HG03439 (cell line): ENCODE results near the gene ADO.

Source experiments
- ATAC-seq: cut with Tn5 transposase; IDR thresholded peaks from one replicate; pipeline ENCODE4 v1.9.1; 2021; ENCODE audit warnings: mild to moderate bottlenecking, moderate library complexity; ENCODE audit not compliant: unreplicated experiment

The ADO gene

DNA sequence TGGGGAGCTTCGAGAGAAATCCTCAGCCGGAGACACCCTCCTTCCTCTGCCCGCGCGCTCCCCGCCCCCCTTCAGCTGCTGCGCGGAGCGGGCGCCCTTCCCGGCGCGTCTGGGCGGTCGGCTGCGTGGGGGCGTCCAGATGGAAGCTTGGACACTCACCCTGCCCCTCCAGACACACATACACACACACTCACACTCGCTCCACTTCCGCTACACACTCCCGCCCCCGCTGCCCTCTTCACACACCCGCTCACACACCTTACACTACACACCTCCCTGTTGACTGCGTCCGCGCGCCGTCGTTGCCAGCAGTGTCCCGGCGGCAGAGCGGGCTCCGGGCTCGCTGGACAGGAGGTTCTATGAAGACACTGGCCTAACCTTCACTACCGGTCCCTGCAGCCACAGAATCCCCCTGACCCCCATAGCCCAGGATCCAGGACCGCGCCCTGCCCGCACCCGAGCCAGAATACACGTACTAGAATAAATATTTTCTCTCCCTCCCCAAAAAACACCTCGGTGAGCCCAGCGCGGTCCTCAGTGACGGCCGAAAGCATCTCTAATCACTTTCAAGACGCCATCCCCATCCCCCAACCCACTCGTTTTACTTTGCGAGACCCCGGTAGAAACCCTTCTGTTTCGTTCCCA, 12.7 kb downstream of the ADO start:
- no peak for ATAC-seq

DNA sequence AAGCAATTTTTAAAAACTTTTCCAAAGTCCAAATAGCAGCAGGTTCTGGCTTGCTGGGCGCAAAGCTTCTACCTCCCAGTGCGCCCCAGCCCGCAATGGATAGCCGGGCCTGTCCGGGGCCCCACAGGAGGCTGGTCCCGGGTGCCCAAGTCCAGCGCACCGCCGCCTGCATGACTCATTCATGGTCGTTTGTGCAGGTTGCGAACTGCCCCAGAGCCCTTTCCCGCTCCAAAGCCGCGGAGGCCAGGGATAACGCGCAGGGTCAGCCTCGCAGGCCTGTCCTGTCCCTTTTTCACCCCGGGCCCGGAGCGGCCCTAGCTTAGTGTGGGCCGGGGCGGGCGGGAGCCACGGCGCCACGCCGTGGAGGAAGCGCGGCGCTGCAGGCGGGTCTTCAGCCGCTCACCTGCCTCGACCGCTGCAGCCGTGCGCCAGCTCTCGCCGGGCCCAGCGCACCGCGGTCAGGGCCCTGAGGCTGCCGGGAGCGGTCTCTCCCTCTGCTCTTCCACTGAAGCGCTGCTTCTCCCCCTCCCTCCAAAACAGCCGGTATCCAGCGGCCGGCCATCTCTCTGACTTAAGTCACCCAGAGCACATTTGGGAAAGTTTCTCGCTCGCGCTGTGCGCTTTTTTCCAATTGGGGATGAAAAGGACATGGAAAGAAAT, 13.4 kb downstream of the ADO start:
- ATAC-seq = peak; percentile 38

DNA sequence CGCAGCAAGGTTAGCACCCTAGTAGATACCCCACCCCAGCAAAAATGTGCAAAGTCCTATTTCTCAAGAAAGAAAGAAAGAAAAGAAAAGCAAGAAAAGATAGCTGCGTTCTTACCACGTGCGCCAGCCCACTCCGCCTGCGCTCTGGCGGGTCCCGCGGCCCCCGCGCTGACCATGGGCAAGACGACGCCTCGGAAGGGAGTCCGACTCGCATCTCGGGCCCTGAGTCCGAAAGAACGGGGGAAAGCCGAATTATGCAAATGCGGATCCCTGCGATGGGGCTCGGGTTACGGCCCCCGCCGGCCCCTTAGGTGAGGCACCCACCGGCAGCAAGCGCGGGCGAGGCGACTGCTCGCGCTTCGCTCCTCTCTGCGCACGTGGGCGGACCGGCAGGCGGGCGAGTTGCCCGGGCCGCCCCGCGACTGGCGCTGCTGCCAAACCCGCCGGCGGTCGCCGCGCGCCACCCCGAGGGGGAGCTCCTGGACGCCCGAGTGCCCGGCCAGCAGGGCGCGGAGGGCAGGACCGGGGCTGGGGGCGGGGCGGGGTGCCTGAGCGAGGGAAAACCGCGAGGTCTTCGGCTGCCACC, 14.0 kb downstream of the ADO start:
- no peak for ATAC-seq

DNA sequence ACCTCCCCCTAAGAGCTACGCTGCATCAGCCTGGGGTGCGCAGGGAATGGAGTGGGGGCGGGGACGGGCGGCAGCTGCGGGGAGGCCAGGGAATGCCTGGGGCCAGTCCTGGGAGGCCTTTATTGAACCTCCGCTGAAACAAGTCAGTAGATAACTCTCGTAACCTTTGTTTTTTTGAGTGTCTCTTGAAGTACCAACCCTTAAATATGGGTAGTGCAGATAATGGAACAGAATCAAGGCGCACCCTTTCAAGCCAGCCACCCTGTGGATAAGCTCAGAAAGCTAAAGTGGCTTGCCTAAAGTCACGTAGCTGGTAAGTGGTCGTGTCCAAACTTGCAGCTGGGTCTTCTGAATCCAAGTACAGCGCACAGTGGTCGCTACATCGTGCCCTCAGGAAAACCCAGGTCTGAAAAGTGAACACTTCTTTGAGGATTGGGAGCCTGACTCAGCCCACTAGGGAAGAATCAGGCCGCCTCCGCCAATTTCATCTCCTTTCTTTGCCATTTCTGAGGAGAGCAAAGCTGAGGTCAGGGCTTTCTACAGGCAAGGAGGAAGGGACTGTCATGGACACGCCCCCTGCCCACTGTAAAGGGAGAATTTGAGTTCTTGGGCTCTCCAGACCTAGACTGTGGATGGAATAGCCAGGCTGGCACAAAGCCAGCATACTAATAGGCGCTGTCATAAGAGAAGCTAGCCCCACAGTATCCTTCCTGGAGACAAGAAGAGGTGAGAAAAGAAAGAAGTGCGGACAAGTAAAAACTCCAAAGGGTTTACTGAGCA, 14.8 kb downstream of the ADO start:
- ATAC-seq = no peak

DNA sequence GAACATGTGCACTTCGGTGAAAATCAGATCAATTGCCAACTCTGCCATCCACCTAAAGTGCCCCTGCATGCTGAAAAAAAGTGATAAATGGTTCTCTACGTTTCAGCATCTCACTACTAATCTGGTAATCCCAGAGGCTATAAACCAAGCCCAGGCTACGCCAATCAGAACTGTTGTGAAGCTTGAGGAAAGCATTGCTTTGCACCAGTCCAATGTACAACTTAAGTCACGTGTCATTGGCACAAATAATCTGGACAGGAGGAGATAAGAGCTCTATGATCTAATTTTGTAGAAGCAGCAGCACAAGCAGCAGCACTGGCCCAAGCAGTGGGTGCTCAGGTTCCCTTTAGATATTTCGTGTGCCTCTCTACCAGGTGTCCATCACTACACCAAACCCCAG, 16.1 kb downstream of the ADO start:
- ATAC-seq = no peak

DNA sequence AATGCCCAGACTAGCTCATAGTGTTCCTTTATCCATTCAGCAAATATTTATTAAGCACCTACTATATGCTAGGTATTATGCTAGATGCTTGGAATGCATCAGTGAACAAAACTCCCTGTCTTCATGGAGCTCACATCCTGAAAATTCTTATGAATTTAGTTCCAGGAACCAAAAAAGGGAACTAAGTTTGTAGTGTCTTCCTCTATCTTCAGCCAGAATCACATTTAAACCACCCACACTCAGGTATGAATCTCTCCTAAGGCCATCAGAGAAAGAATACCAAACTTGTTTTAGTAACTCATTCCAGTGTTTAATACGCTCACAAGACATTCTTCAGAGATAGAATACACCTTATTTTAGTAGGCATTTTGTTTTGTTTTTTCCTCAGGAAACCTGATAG, 21.8 kb downstream of the ADO start:
- ATAC-seq = no peak

DNA sequence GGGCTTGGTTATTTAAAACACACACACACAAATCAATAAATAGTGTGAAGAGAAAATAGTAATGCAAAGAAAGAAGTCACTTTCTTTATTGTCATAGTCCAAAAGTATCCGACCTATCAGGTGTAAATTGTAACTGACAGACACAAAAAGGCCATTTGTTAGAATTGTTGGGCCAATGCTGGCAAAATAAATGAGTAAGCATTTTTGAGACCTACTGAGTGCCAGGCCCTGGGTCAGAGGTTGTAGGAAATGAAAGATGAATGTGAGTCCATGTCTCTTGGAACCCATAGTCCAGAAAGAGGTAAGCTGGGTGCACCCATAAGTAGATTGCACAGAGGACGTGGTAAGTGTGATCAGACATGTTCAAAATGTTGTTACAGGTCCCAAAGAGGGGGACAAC, 25.1 kb downstream of the ADO start:
- no peak for ATAC-seq

DNA sequence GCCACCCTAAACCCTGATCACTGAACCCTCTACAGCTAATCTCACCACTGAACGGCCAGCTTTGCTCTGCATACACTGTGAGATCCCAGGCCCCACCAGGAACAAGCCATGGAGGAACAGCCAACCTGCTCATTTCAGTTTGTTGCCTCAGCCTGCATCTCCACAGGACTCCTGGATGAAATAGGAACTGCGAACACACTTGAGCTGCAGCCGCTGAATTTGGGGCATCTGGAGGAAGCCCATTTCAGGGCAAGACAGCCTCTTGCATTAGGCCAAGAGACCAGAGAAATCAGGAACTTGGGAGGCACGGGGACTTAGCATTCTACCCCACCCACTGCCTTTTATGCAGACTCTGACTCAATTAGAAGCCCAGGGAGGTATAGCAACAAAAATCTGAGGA, 26.2 kb downstream of the ADO start:
- no peak for ATAC-seq

DNA sequence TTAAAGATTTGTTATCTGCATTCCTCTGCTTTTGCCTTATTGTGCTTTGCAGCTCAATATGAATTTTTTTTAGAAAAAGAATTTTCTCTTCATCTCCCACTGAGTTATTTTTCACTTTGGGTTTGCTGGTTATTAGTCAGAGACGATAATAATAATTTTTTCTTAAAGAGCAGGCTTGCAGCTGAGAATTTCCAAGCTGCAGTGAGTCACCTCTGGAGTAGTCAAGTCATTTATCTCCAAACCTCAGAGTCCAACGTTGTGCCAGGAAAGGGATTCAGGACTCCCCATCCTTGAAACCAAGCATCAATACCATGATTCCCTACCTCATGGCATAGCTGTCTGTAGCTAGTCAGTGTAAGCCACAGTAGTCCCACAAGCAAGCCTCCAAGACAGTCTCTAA, 26.8 kb downstream of the ADO start:
- no peak for ATAC-seq

DNA sequence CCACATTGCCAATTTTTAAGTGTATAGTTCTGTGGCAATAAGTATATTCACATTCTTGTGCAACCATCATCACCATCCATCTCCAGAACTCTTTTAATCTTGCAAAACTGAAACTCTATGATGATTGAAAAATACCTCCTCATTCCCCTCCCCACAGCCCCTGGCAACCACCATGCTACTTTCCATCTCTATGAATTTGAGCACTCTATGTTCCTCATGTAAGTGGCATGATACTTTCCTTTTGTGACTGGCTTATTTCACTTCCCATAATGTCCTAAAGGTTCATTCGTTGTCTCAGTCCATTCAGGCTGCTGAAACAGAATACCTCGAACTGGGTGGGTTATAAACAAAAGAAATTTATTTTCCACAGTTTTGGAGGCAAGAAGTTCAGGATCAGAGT, 35.1 kb downstream of the ADO start:
- ATAC-seq = no peak

DNA sequence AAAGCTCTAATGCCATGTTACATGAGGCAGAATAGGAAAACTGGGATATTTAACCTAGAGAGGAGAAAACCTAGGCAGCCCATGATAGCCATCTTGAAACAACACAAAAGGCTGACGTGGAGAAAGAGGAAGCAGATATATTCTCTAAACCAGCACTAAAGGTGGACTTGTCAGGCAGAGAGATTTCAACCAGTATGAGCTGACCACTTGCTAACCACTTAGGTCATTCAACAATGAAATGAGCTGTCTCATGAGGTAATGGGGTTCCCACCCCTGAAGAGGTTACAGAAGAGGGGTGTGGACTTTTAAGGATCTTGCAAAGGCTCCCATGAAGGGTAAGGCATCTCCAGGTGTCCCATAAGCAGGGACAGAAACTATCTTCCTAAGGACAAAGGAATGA, 38.5 kb downstream of the ADO start:
- no peak for ATAC-seq

DNA sequence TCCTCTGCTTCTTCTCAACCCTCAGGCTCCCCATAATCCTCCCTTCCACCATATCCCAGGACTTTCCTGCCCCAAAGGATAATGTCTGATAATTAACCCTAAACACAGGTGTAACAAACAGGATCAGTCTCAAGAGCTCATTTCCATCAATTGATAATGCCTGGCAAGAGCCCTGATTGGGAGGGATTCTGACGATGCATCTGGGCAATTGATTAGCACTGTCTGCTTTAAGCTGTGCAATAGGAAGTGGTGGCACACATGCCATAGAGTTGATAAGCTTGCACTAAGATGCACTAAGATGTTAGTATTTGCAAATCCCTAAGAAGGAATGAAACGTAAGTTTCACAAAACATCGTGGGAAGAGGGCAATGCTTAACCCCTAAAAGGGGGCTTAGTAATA, 39.1 kb downstream of the ADO start:
- ATAC-seq = no peak

DNA sequence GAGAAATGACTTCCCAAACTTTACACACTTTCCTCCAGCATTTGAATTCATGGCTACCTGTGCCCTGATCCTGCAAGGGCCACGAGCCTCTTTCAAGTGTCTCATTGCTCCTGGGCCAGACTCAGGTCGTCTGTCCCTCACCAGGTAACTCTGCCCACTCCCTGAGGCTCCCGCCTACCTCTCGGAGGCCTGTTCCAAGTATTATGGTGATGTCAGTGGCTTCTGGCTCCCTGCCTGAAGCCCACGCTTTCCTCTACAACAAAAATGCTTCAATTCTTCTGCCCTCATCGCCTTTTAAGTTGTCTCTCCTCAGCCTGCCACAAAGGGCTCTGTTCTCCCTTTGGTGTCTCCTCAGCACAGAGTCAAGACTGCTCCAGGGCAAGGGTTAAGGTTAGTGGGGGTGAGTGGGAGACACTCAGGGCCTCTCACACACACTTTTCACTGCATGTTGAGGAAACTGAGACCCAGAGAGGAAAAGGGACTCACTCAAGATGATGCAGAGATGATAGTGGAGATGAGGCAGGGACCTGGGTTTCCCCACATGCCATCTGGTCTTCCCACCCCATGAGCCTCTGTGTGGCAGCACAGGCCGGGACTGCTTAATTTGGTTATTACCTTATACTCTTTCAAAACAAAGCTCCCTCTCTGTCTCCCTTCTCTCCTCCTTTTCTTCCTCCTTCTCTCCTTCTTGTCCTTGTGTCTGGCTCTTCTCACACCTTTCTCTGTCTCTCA, 39.9 kb downstream of the ADO start:
- ATAC-seq = no peak

DNA sequence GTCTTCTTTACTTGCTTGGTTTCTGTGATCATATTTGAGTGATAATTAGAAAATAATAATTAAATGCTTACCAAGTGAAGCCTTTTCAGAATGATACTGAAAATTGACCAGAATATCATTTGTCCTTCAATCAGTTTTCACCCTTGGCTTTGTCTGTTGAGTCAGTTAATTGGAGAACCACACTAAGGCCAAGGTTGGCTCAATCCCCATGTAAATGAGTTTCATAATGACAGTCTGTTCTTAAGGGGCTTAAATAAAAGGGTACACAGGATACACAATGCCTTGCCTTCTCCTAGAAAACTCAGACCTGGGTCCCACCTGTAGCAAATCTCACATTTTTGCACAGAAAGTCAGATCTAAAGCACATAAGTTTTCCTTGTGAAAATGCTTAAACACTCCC, 42.9 kb downstream of the ADO start:
- ATAC-seq = no peak

DNA sequence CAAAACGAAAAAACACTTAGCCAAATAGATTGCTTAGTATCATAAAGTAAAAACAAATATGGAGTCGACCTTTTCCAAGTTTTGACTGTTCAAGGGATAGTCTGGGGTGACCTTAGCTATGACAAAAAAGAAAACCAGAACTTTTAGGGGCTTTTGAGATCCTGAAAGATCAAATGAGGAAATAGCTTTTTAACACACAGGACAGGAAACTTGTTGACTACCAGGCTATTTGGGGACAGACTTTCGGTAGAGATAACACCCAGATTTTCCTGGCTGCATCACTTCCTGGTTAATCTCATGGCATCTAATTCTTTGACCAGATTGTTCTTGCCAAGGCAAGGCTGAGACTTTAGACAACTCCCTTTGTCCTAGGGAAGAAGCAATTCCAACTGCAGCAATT, 46.1 kb downstream of the ADO start:
- no peak for ATAC-seq

DNA sequence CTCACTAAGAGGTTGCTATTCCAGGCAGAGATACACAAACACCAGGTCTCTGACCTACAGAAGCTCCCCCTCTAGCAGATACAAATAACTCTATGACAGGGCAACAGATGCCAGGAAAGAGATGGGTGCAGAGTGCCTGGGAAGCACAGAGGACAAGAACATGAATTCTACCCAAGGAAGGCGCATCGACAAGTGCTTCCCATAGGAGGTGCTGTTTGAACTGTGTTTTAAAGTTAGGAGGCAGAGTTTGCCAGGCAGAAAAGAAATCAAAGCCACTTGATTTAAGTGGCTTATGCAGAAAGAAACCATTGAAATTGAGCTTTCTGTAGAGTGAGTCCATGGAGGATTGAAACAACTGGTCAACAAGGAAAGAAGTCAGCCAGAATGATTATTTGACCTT, 46.9 kb downstream of the ADO start:
- ATAC-seq = no peak

DNA sequence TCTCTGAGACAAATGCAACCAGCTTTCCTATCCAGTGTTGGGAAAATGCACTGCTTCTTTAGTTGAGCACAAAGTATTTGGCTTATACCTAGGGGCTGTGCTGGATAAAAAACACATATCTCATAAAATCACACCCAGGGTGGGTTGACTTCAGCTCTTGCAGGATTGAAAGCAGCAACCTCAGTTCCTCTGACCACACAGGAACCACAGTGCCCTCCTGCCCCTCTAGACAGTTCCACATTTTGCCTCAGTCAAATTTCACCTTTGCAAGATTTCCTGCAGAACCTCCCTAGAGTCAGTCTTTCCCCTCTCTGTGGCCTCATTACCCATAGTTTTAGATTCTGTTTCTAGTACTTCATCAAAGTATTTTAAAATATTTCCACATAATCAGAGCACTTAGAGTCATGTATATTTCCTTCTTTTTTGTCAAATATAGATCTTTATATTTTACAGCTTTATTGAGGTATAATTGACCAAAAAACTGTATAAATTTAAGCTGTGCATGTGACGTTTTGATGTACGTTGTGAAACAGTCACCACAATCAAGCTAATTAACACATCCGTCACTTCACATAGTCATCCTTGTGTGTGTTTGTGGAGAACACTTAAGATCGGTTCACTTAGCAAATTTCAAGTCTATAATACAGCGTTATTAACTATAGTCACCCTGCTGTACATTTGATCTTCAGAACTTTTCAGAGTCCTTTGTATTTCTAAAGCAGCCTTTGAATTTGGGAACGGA, 48.6 kb downstream of the ADO start:
- peak; percentile 68 for ATAC-seq

DNA sequence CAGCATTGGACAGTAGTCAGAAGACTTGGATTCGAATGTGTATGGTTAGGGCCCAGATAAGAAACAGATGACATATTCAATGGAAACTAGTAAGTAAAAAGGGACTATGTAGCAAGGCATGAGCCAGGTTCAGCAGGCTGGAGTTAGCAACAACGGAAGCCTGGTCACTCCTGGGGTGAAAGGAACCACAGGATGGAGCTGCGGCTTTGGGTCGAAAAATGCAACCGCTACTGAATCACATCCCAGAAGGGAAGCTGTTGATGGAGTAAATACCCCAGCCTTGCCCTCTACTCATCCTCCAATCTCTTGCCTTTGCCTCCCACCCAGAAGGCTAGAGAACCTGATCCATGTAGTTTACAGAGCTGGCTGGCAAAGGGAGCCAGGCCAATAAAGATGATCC, 49.2 kb downstream of the ADO start:
- ATAC-seq = no peak

DNA sequence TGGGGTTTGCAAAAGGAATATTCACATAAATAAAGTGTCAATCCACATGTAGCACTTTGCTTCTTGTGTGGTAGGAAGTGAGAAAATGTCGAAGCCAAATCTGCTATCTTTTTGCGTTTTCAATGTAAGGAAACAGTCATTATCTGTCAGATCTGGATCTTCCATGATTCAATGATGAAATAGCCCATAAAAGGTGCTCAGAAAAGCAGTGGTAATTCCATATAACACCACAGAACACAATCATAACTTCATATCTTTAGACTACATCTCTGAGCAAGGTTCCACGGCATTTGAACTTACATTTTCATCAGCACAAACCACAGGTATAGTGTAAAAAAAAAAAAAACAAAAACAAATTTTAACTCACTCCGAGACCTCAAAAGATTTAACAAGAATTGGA, 51.5 kb downstream of the ADO start:
- no peak for ATAC-seq
